Cardiac muscle cell (in vitro differentiated cells and primary cell): ENCODE results near the gene MSH3. TPM values are rescaled to one million over a fixed set of nuclear protein-coding genes. Genes with fewer than 3 reads are reported as not detected.
"Not testable (repeated sequence)": the region's sequence is repeated elsewhere in the genome, so short reads cannot be mapped to it uniquely, and the experiment has no call there.

Experiments
- DNase-seq, 2 donors: peaks; one replicate each; pipeline versions ENCODE4 v3.0.0 to v3.0.0-alpha.2; 2010 to 2017; ENCODE audit warnings: low read depth in 1 of 2, low spot score in 1 of 2
- H3K27ac ChIP-seq: fragments of 200-600 bp; sonication (generic); 2 replicates; pipeline ENCODE4 v1.5.1; 2016
- H3K27me3 ChIP-seq: fragments of 200-600 bp; sonication (generic); 2 replicates; pipeline ENCODE4 v1.6.0; 2016; ENCODE audit warnings: control low read depth
- H3K36me3 ChIP-seq: fragments of 200-600 bp; sonication (generic); 2 replicates; pipeline ENCODE4 v1.5.1; 2016; ENCODE audit warnings: control low read depth
- H3K4me1 ChIP-seq: fragments of 200-600 bp; sonication (generic); 2 replicates; pipeline ENCODE4 v1.8.1; 2017; ENCODE audit warnings: low read depth, mild to moderate bottlenecking, mixed run types
- H3K4me3 ChIP-seq: fragments of 200-600 bp; sonication (generic); 2 replicates; pipeline ENCODE4 v1.5.1; 2016; ENCODE audit warnings: mild to moderate bottlenecking
- H3K9me3 ChIP-seq: fragments of 200-600 bp; sonication (generic); 2 replicates; pipeline ENCODE4 v1.5.1; 2017; ENCODE audit warnings: low read depth, mild to moderate bottlenecking, control low read depth
- polyA plus RNA-seq: library from polyadenylated mRNA; unstranded; fragments of >200 nt; fragmentation: Nextera tagmentation; extraction: Ambion mirVana; gene quantifications from 2 replicates; pipeline ENCODE4 v1.2.1, GENCODE V29; 2016
- total RNA-seq: library from RNA; depleted of rRNA; stranded (reverse); fragments of >200 nt; gene quantifications from 2 replicates; pipeline ENCODE4 v1.2.3, GENCODE V29; 2016
- TF ChIP-seq, protein P1 (sequence below): IDR thresholded peaks from 2 replicates; pipeline ENCODE4 v1.5.1; 2012; ENCODE audit warnings: low read depth, mild to moderate bottlenecking, low read length

MSH3 gene
- total and polyA plus RNA-seq, 2 experiments from 2014 or later = 11.3 to 11.4 TPM

DNA sequence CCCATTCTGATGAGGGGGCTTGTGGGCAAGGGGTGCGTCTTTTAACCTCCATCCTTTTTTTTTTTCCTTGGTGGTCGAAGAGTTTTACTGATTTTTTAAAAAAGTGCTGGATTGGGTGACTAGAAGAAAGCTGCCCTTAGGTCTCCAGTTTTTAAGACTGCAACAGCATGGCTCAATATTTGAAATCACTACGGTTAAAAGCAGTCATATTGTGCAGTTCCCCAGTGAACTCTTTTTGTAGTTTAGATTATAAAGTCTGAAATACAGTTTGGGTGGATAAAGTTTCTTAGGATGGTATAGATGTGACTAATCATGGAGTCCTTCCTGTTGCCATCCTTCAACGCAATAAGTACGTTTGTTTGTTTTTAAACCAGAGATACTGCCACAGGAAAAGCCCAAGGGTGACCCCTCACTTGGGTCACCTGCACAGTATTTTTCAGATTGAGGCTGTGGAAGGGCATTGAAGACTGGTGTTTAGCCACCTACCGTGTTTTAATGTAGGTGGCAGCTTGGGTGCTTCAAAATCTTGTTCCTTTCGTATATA lies 851 bp downstream of the MSH3 start:
- H3K9me3 ChIP-seq = no peaks in the 10 kb centered on the region
- TF ChIP-seq, protein P1, sequence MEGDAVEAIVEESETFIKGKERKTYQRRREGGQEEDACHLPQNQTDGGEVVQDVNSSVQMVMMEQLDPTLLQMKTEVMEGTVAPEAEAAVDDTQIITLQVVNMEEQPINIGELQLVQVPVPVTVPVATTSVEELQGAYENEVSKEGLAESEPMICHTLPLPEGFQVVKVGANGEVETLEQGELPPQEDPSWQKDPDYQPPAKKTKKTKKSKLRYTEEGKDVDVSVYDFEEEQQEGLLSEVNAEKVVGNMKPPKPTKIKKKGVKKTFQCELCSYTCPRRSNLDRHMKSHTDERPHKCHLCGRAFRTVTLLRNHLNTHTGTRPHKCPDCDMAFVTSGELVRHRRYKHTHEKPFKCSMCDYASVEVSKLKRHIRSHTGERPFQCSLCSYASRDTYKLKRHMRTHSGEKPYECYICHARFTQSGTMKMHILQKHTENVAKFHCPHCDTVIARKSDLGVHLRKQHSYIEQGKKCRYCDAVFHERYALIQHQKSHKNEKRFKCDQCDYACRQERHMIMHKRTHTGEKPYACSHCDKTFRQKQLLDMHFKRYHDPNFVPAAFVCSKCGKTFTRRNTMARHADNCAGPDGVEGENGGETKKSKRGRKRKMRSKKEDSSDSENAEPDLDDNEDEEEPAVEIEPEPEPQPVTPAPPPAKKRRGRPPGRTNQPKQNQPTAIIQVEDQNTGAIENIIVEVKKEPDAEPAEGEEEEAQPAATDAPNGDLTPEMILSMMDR = no peak
- H3K4me1 ChIP-seq = peaks cover 15% of the 10 kb centered on the region
- H3K27me3 ChIP-seq = no peaks in the 10 kb centered on the region
- H3K36me3 ChIP-seq = peaks cover 15% of the 10 kb centered on the region
- peak overlapping the region; percentile 96 for H3K4me3 ChIP-seq
- H3K27ac ChIP-seq = peak overlapping the region; percentile 93
- peak in 1 of 2 donors; percentile 12 for DNase-seq

GRCh38 chr5:80656425-80656824 lies 2.0 kb downstream of the MSH3 start:
- no peak overlapping the region for H3K4me3 ChIP-seq
- no peak overlapping the region for H3K27ac ChIP-seq
- H3K4me1 ChIP-seq = peaks cover 15% of the 10 kb centered on the region
- no peaks in the 10 kb centered on the region for H3K27me3 ChIP-seq
- DNase-seq = no peak
- H3K36me3 ChIP-seq = peaks cover 21% of the 10 kb centered on the region
- TF ChIP-seq, protein P1 = no peak
- H3K9me3 ChIP-seq = no peaks in the 10 kb centered on the region

DNA sequence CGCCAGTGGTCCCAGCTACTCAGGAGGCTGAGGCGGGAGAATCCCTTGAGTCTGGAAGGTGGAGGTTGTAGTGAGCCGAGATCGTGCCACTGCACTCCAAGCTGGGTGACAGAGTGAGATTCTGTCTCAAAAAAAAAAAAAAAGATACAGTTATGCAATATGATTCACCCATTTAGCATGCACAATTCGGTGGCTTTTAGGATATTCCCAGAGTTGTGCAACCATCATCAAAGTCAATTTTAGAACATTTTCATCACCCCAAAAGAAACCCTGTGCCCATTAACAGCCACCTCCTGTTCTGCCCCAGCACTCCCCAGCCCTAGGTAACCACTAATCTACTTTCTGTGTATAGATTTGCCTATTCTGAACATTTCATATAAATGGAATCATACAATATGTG lies 4.7 kb downstream of the MSH3 start:
- H3K9me3 ChIP-seq = no peaks in the 10 kb centered on the region
- TF ChIP-seq, protein P1 = no peak
- H3K36me3 ChIP-seq = peaks cover 29% of the 10 kb centered on the region
- H3K27me3 ChIP-seq = no peaks in the 10 kb centered on the region
- no peak overlapping the region for H3K4me3 ChIP-seq
- peak in 1 of 2 donors; percentile 36 for DNase-seq
- peaks cover 7% of the 10 kb centered on the region for H3K4me1 ChIP-seq
- H3K27ac ChIP-seq = no peak overlapping the region

DNA sequence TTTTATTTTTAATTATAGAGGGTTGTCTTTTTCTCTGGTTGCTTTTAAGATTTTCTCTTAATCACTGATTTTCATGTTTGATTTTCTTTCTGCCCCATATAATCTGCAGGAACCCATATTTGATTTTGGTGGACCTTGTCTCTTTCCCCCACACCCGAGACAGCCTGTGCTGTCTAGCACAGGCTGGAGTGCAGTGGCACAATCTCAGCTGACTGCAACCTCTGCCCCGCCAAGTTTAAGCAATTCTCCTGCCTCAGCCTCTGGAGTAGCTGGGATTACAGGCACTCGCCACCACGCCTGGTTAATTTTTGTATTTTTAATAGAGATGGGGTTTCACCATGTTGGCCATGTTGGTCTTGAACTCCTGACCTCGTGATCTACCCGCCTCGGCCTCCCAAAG lies 6.2 kb downstream of the MSH3 start:
- DNase-seq, H3K27ac ChIP-seq, H3K27me3 ChIP-seq, H3K9me3 ChIP-seq, H3K4me1 ChIP-seq, H3K4me3 ChIP-seq: not testable (repeated sequence)
- H3K36me3 ChIP-seq = peaks cover 35% of the 10 kb centered on the region

GRCh38 chr5:80662108-80662507 lies 7.7 kb downstream of the MSH3 start:
- Histone ChIP-seq H3K9me3 (no peaks in the 10 kb centered on the region), H3K4me1 (no peaks in the 10 kb centered on the region), H3K36me3 (peaks cover 48% of the 10 kb centered on the region), H3K4me3 (no peak overlapping the region), H3K27ac (no peak overlapping the region), H3K27me3 (no peaks in the 10 kb centered on the region)
- DNase-seq = no peak
- TF ChIP-seq, protein P1 = no peak

GRCh38 chr5:80665057-80665456 lies 10.6 kb downstream of the MSH3 start:
- no peaks in the 10 kb centered on the region for H3K9me3 ChIP-seq
- TF ChIP-seq, protein P1 = no peak
- H3K4me3 ChIP-seq = no peak overlapping the region
- H3K36me3 ChIP-seq = peaks cover 34% of the 10 kb centered on the region
- no peak overlapping the region for H3K27ac ChIP-seq
- no peak for DNase-seq
- H3K27me3 ChIP-seq = no peaks in the 10 kb centered on the region
- H3K4me1 ChIP-seq = no peaks in the 10 kb centered on the region
